IMR-90 (cell line): ENCODE data around the gene CCNB2.

Source experiments
- CTCF ChIP-seq: conservative IDR thresholded peaks from 2 replicates; pipeline ENCODE4 v1.5.1; 2012; ENCODE audit warnings: mild to moderate bottlenecking, low read depth, low read length, improper control_type of control experiment
- MAFK ChIP-seq: IDR thresholded peaks from 2 replicates; pipeline ENCODE4 v1.6.1; 2012; ENCODE audit warnings: low read depth, low read length, improper control_type of control experiment
- POLR2A ChIP-seq: IDR thresholded peaks from 2 replicates; pipeline ENCODE4 v1.6.1; 2012; ENCODE audit warnings: mild to moderate bottlenecking, low read depth, low read length

GRCh38 chr15:59116771-59117170 lies 11.8 kb downstream of the CCNB2 start:
- TF ChIP-seq CTCF: no peak
- no peak for TF ChIP-seq MAFK
- no peak for TF ChIP-seq POLR2A
